ENCODE results near the gene CAMTA1.

DNA sequence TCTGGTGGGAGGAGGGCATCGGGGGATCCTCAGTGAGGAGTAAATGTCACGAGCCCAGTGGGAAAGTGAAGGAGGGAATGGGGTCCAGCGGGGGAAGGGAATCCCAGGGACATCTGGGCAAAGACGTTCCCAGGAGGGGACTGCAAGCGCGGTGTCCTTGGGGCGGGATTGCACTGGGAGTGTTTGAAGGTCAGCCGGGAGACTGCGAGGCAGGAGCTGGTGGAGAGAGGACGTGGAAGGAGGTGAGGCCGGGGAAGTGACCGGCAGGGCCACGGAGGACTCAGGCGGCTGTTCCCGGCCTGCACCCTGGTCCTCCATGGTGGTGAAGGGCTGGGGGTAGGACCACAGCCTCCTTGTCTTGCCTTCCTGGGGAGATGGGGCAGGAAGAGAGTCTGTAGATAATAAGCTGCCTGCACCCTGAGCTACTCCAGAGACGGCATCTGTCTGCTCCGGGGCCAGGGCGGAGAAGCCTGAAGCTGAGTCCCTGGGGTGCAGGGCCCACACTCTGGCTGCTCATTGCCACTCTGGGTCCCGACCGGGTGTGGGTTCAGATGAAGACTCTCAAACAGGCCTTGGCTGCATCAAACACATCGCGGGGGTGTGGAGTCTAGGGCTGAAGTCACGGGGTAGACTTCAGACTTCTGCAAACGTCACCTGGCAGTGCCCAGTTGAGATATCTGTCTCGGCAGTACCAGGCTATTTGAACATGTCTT, 264.8 kb downstream of the CAMTA1 start:
- no peak for TF ChIP-seq TAF1 (IDR thresholded peaks at IDR 0.05; ENCODE audit: low read depth)
- TF ChIP-seq, protein P1, sequence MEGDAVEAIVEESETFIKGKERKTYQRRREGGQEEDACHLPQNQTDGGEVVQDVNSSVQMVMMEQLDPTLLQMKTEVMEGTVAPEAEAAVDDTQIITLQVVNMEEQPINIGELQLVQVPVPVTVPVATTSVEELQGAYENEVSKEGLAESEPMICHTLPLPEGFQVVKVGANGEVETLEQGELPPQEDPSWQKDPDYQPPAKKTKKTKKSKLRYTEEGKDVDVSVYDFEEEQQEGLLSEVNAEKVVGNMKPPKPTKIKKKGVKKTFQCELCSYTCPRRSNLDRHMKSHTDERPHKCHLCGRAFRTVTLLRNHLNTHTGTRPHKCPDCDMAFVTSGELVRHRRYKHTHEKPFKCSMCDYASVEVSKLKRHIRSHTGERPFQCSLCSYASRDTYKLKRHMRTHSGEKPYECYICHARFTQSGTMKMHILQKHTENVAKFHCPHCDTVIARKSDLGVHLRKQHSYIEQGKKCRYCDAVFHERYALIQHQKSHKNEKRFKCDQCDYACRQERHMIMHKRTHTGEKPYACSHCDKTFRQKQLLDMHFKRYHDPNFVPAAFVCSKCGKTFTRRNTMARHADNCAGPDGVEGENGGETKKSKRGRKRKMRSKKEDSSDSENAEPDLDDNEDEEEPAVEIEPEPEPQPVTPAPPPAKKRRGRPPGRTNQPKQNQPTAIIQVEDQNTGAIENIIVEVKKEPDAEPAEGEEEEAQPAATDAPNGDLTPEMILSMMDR (IDR thresholded peaks at IDR 0.05; ENCODE audit: poor library complexity, severe bottlenecking) = no peak

All from neural cell (in vitro differentiated cells).